PFSK-1 (cell line): Measurements from ENCODE around the gene UGT2B17.

Source experiments
- FOXP2 ChIP-seq: optimal IDR thresholded peaks from 2 replicates; pipeline ENCODE3; 2011; ENCODE audit warnings: borderline replicate concordance, control low read depth, inconsistent platforms; ENCODE audit not compliant: insufficient read depth; ENCODE audit errors: extremely low read length, extremely low read depth
- POLR2AphosphoS5 ChIP-seq: IDR thresholded peaks from 2 replicates; pipeline ENCODE4 v1.6.1; 2012; ENCODE audit warnings: low read depth, mild to moderate bottlenecking, control low read depth, low read length, moderate library complexity
- SIN3A ChIP-seq: IDR thresholded peaks from 2 replicates; pipeline ENCODE4 v1.6.1; 2012; ENCODE audit warnings: mild to moderate bottlenecking, low read length, moderate library complexity, borderline replicate concordance; ENCODE audit not compliant: insufficient read depth
- TAF1 ChIP-seq: IDR thresholded peaks from 2 replicates; pipeline ENCODE4 v1.6.1; 2012; ENCODE audit warnings: low read length, control low read depth, borderline replicate concordance; ENCODE audit not compliant: insufficient read depth
- TF ChIP-seq, protein P1 (sequence below), 2 experiments: IDR thresholded peaks; 2 replicates each; pipeline versions ENCODE4 v1.6.1 to v1.8.0; 2011 to 2012; ENCODE audit warnings: low read depth in 2 of 2, low read length in 2 of 2, control low read depth in 1 of 2, inconsistent platforms in 1 of 2, mild to moderate bottlenecking in 1 of 2, moderate library complexity in 1 of 2; ENCODE audit not compliant: insufficient read depth in 1 of 2

- no peak for TF ChIP-seq POLR2AphosphoS5
- TF ChIP-seq, protein P1, sequence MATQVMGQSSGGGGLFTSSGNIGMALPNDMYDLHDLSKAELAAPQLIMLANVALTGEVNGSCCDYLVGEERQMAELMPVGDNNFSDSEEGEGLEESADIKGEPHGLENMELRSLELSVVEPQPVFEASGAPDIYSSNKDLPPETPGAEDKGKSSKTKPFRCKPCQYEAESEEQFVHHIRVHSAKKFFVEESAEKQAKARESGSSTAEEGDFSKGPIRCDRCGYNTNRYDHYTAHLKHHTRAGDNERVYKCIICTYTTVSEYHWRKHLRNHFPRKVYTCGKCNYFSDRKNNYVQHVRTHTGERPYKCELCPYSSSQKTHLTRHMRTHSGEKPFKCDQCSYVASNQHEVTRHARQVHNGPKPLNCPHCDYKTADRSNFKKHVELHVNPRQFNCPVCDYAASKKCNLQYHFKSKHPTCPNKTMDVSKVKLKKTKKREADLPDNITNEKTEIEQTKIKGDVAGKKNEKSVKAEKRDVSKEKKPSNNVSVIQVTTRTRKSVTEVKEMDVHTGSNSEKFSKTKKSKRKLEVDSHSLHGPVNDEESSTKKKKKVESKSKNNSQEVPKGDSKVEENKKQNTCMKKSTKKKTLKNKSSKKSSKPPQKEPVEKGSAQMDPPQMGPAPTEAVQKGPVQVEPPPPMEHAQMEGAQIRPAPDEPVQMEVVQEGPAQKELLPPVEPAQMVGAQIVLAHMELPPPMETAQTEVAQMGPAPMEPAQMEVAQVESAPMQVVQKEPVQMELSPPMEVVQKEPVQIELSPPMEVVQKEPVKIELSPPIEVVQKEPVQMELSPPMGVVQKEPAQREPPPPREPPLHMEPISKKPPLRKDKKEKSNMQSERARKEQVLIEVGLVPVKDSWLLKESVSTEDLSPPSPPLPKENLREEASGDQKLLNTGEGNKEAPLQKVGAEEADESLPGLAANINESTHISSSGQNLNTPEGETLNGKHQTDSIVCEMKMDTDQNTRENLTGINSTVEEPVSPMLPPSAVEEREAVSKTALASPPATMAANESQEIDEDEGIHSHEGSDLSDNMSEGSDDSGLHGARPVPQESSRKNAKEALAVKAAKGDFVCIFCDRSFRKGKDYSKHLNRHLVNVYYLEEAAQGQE (IDR thresholded peaks at IDR 0.05; ENCODE audit: insufficient read depth in 1 of 2, low read depth in 2 of 2, low read length in 2 of 2): no peak
- TF ChIP-seq TAF1: no peak
- no peak for TF ChIP-seq SIN3A
- no peak for TF ChIP-seq FOXP2
Measured at GRCh38 chr4:68576272-68577125, at the start of gene UGT2B17.
